Measurements from ENCODE around the gene C2orf69.

Gene C2orf69

DNA sequence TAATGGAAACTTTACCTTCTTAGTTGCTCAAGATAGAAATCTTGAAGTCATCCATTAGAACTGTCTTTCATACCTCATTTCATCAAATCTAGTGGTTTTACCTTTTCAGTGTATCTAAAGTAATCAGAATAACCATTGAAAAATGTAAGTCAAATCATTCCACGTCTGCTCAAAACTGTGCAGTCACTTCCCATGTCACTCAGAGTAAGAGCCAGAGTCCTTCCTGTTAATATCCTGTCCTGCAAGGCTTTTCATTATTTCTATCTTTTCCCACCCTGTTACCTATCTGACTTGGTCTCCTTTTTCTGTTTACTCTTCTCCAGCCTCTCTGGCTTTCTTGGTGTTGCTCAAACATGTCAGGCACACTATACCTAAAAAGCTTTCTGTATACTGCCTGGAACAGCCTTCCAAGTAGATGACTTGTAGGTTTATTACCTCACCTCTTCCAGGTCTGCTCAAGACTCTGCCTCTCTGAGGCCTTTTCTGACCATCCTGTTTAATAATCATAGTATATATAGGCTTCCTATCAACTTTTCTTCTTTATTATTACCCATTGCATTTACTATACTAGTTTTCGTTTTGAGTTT, 3.4 kb downstream of the C2orf69 start:
- H4K91ac ChIP-seq (ENCODE audit: low read length) = no peak overlapping the region
- peaks cover 13 to 31% of the 10 kb centered on the region in 2 experiments for H3K36me3 ChIP-seq (ENCODE audit: control insufficient read depth in 1 of 2, insufficient read depth in 2 of 2, low read depth in 1 of 2, low read length in 2 of 2)
- no peak overlapping the region for H3K18ac ChIP-seq (ENCODE audit: low read depth in 1 of 2, low read length in 2 of 2)
- no peaks in the 10 kb centered on the region for H3K27me3 ChIP-seq (ENCODE audit: control insufficient read depth in 1 of 2, insufficient read depth in 1 of 2, low read length in 2 of 2)
- no peak overlapping the region for H3K4ac ChIP-seq (ENCODE audit: low read depth in 1 of 2, low read length in 2 of 2)
- no peak overlapping the region for H2BK5ac ChIP-seq (ENCODE audit: low read depth, low read length, poor library complexity, severe bottlenecking)
- H2AK5ac ChIP-seq (ENCODE audit: low read length, severe bottlenecking) = no peak overlapping the region
- DNase-seq = no peak
- H2BK120ac ChIP-seq (ENCODE audit: low read depth, low read length) = no peak overlapping the region
- no peak overlapping the region for H3K9ac ChIP-seq (ENCODE audit: low read length)
- H2BK15ac ChIP-seq (ENCODE audit: low read depth, poor library complexity, severe bottlenecking) = no peak overlapping the region
- peak overlapping the region; percentile 21 for H3K4me2 ChIP-seq (ENCODE audit: low read length, poor library complexity, severe bottlenecking)
- no peak overlapping the region for H3K23ac ChIP-seq (ENCODE audit: low read length in 2 of 2)
- H3K79me1 ChIP-seq (replicated peaks; ENCODE audit: low read length, poor library complexity, severe bottlenecking) = peaks cover 13% of the 10 kb centered on the region
- H2AFZ ChIP-seq (ENCODE audit: low read depth, low read length) = no peak overlapping the region
- H2BK12ac ChIP-seq (ENCODE audit: low read length in 2 of 2) = no peak overlapping the region
- no peaks in the 10 kb centered on the region for H3K9me3 ChIP-seq (ENCODE audit: control insufficient read depth, low read length)
- WGBS = 90% methylated on average over 2 of the region's 2 CpGs
- H4K8ac ChIP-seq (ENCODE audit: low read length) = no peak overlapping the region
- no peak overlapping the region for H3K27ac ChIP-seq (ENCODE audit: low read length, poor library complexity, severe bottlenecking)
- H3K4me3 ChIP-seq (ENCODE audit: insufficient read depth in 1 of 2, low read depth in 1 of 2, low read length in 2 of 2) = peak overlapping the region in 1 of 2 experiments; percentile 30
- H3K14ac ChIP-seq (ENCODE audit: low read length in 2 of 2) = no peak overlapping the region
- H3K4me1 ChIP-seq (ENCODE audit: control insufficient read depth, insufficient read depth, low read depth, low read length) = peaks cover 2% of the 10 kb centered on the region

DNA sequence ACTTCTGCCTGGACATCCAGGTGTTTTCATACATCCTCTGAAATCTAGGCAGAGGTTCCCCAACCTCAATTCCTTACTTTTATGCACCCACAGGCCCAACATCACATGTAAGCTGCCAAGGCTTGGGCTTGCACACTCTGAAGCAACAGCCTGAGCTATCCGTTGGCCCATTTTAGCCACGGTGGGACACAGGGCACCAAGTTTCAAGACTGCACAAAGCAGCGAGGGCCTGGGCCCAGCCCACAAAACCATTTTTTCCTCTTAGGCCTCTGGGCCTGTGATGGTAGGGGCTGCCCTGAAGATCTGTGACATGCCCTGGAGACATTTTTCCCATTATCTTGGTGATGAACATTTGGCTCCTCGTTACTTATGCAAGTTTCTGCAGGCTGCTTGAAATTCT, 5.9 kb downstream of the C2orf69 start:
- Histone ChIP-seq H2AK5ac (ENCODE audit: low read length, severe bottlenecking) (no peak overlapping the region), H2AFZ (ENCODE audit: low read depth, low read length) (no peak overlapping the region), H4K8ac (ENCODE audit: low read length) (no peak overlapping the region), H3K4ac (ENCODE audit: low read depth in 1 of 2, low read length in 2 of 2) (no peak overlapping the region), H3K79me1 (replicated peaks; ENCODE audit: low read length, poor library complexity, severe bottlenecking) (peaks cover 17% of the 10 kb centered on the region), H3K4me3 (ENCODE audit: insufficient read depth in 1 of 2, low read depth in 1 of 2, low read length in 2 of 2) (no peak overlapping the region), H3K27me3 (ENCODE audit: control insufficient read depth in 1 of 2, insufficient read depth in 1 of 2, low read length in 2 of 2) (no peaks in the 10 kb centered on the region), H2BK5ac (ENCODE audit: low read depth, low read length, poor library complexity, severe bottlenecking) (no peak overlapping the region), H3K9ac (ENCODE audit: low read length) (no peak overlapping the region), H3K9me3 (ENCODE audit: control insufficient read depth, low read length) (no peaks in the 10 kb centered on the region), H3K18ac (ENCODE audit: low read depth in 1 of 2, low read length in 2 of 2) (no peak overlapping the region), H2BK120ac (ENCODE audit: low read depth, low read length) (no peak overlapping the region), H2BK12ac (ENCODE audit: low read length in 2 of 2) (no peak overlapping the region), H3K36me3 (ENCODE audit: control insufficient read depth in 1 of 2, insufficient read depth in 2 of 2, low read depth in 1 of 2, low read length in 2 of 2) (peaks cover 14 to 36% of the 10 kb centered on the region in 2 experiments), H2BK15ac (ENCODE audit: low read depth, poor library complexity, severe bottlenecking) (no peak overlapping the region), H3K14ac (ENCODE audit: low read length in 2 of 2) (no peak overlapping the region), H3K23ac (ENCODE audit: low read length in 2 of 2) (no peak overlapping the region), H3K27ac (ENCODE audit: low read length, poor library complexity, severe bottlenecking) (no peak overlapping the region), H4K91ac (ENCODE audit: low read length) (no peak overlapping the region), H3K4me2 (ENCODE audit: low read length, poor library complexity, severe bottlenecking) (no peak overlapping the region), H3K4me1 (ENCODE audit: control insufficient read depth, insufficient read depth, low read depth, low read length) (peaks cover 2% of the 10 kb centered on the region)
- WGBS = 98% methylated on average over 4 of the region's 4 CpGs
- no peak for DNase-seq

DNA sequence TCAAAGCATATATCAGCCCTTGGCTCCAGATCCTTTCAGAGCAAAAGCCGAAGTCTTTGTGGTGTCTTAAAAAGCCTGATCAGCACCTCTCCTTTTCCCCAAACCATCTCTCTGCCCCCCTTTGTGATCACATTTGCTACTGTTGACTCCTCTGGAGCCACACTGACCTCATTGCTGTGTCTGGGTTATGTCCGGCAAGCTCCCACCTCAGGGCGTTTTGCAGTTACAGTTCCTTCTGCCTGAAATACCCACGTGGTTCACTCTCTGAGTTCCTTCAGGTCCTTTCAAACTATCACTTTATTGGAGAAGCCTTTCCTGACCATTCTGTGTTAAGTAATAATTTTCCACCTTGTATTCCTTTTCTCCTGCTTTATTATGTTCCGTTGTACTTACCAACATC, 11.8 kb downstream of the C2orf69 start:
- Histone ChIP-seq H3K14ac (ENCODE audit: low read length in 2 of 2) (no peak overlapping the region), H2AK5ac (ENCODE audit: low read length, severe bottlenecking) (no peak overlapping the region), H2BK5ac (ENCODE audit: low read depth, low read length, poor library complexity, severe bottlenecking) (no peak overlapping the region), H2BK12ac (ENCODE audit: low read length in 2 of 2) (no peak overlapping the region), H3K36me3 (ENCODE audit: control insufficient read depth in 1 of 2, insufficient read depth in 2 of 2, low read depth in 1 of 2, low read length in 2 of 2) (peaks cover 10 to 35% of the 10 kb centered on the region in 2 experiments), H4K91ac (ENCODE audit: low read length) (no peak overlapping the region), H3K4me2 (ENCODE audit: low read length, poor library complexity, severe bottlenecking) (peak overlapping the region; percentile 61), H3K9me3 (ENCODE audit: control insufficient read depth, low read length) (no peaks in the 10 kb centered on the region), H3K9ac (ENCODE audit: low read length) (no peak overlapping the region), H3K23ac (ENCODE audit: low read length in 2 of 2) (peak overlapping the region in 1 of 2 experiments; percentile 40), H3K18ac (ENCODE audit: low read depth in 1 of 2, low read length in 2 of 2) (no peak overlapping the region), H2BK15ac (ENCODE audit: low read depth, poor library complexity, severe bottlenecking) (no peak overlapping the region), H3K4ac (ENCODE audit: low read depth in 1 of 2, low read length in 2 of 2) (no peak overlapping the region), H4K8ac (ENCODE audit: low read length) (no peak overlapping the region), H3K4me1 (ENCODE audit: control insufficient read depth, insufficient read depth, low read depth, low read length) (peaks cover 4% of the 10 kb centered on the region), H2AFZ (ENCODE audit: low read depth, low read length) (no peak overlapping the region), H3K27ac (ENCODE audit: low read length, poor library complexity, severe bottlenecking) (peak overlapping the region; percentile 14), H2BK120ac (ENCODE audit: low read depth, low read length) (no peak overlapping the region), H3K4me3 (ENCODE audit: insufficient read depth in 1 of 2, low read depth in 1 of 2, low read length in 2 of 2) (no peak overlapping the region), H3K79me1 (replicated peaks; ENCODE audit: low read length, poor library complexity, severe bottlenecking) (peaks cover 12% of the 10 kb centered on the region), H3K27me3 (ENCODE audit: control insufficient read depth in 1 of 2, insufficient read depth in 1 of 2, low read length in 2 of 2) (no peaks in the 10 kb centered on the region)
- WGBS = 54% methylated on average over 4 of the region's 5 CpGs
- DNase-seq = peak; percentile 37

- Histone ChIP-seq H2BK15ac (ENCODE audit: low read depth, poor library complexity, severe bottlenecking) (no peak overlapping the region), H3K79me1 (replicated peaks; ENCODE audit: low read length, poor library complexity, severe bottlenecking) (peaks cover 11% of the 10 kb centered on the region), H4K91ac (ENCODE audit: low read length) (no peak overlapping the region), H2AFZ (ENCODE audit: low read depth, low read length) (no peak overlapping the region), H3K4me3 (ENCODE audit: insufficient read depth in 1 of 2, low read depth in 1 of 2, low read length in 2 of 2) (no peak overlapping the region), H3K4me1 (ENCODE audit: control insufficient read depth, insufficient read depth, low read depth, low read length) (peaks cover 4% of the 10 kb centered on the region), H3K9me3 (ENCODE audit: control insufficient read depth, low read length) (no peaks in the 10 kb centered on the region), H3K9ac (ENCODE audit: low read length) (no peak overlapping the region), H3K18ac (ENCODE audit: low read depth in 1 of 2, low read length in 2 of 2) (no peak overlapping the region), H3K4me2 (ENCODE audit: low read length, poor library complexity, severe bottlenecking) (no peak overlapping the region), H2BK5ac (ENCODE audit: low read depth, low read length, poor library complexity, severe bottlenecking) (no peak overlapping the region), H3K36me3 (ENCODE audit: control insufficient read depth in 1 of 2, insufficient read depth in 2 of 2, low read depth in 1 of 2, low read length in 2 of 2) (peaks cover 8 to 38% of the 10 kb centered on the region in 2 experiments), H2BK12ac (ENCODE audit: low read length in 2 of 2) (no peak overlapping the region), H3K14ac (ENCODE audit: low read length in 2 of 2) (no peak overlapping the region), H4K8ac (ENCODE audit: low read length) (no peak overlapping the region), H3K23ac (ENCODE audit: low read length in 2 of 2) (no peak overlapping the region), H2AK5ac (ENCODE audit: low read length, severe bottlenecking) (no peak overlapping the region), H3K4ac (ENCODE audit: low read depth in 1 of 2, low read length in 2 of 2) (no peak overlapping the region), H3K27ac (ENCODE audit: low read length, poor library complexity, severe bottlenecking) (no peak overlapping the region), H2BK120ac (ENCODE audit: low read depth, low read length) (no peak overlapping the region), H3K27me3 (ENCODE audit: control insufficient read depth in 1 of 2, insufficient read depth in 1 of 2, low read length in 2 of 2) (no peaks in the 10 kb centered on the region)
- WGBS = 92% methylated on average over 2 of the region's 2 CpGs
- no peak for DNase-seq
Measured at GRCh38 chr2:199923924-199924323, 12.8 kb downstream of the C2orf69 start.

Measured in mesenchymal stem cell (in vitro differentiated cells and primary cell).